Activated CD4-positive, alpha-beta T cell treated with anti-CD3 and anti-CD28 coated beads for 36 hours (primary cell): ENCODE data around the gene HEXIM1. TPM values are rescaled to one million over a fixed set of nuclear protein-coding genes. Genes with fewer than 3 reads are reported as not detected.

Source experiments
- ATAC-seq: fragments of 200-7000 bp; cut with Tn5 transposase; one replicate; pipeline ENCODE4 v1.10.0; 2021; ENCODE audit warnings: mild to moderate bottlenecking, moderate library complexity
- CTCF ChIA-PET: fragments of 350-600 bp; sonication (Branson Sonifier 250); formaldehyde crosslinking; loops from one replicate; lab custom pipeline; 2021; ENCODE audit warnings: antibody characterized with exemption; lab: Charles Lee
- POLR2A ChIA-PET: fragments of 350-600 bp; sonication (Branson Sonifier 250); formaldehyde crosslinking; loops from one replicate; lab custom pipeline; 2021; ENCODE audit warnings: antibody characterized with exemption, inconsistent platforms; lab: Charles Lee
- DNase-seq: peaks from one replicate; pipeline ENCODE4 v3.0.0-alpha.2; 2020
- H3K27ac Mint-ChIP-seq: one replicate; pipeline ENCODE4 v1.8.0; 2021; ENCODE audit warnings: mixed read lengths
- H3K27me3 Mint-ChIP-seq: one replicate; pipeline ENCODE4 v1.8.0; 2021; ENCODE audit warnings: mixed read lengths
- H3K36me3 Mint-ChIP-seq: one replicate; pipeline ENCODE4 v1.8.0; 2021; ENCODE audit warnings: low read depth, mixed read lengths
- H3K4me1 Mint-ChIP-seq: one replicate; pipeline ENCODE4 v1.8.0; 2021; ENCODE audit warnings: mixed read lengths
- H3K4me3 Mint-ChIP-seq: one replicate; pipeline ENCODE4 v1.8.0; 2021; ENCODE audit warnings: mild to moderate bottlenecking, moderate library complexity, mixed read lengths
- H3K9me3 Mint-ChIP-seq: one replicate; pipeline ENCODE4 v1.8.0; 2021; ENCODE audit warnings: low read depth, mixed read lengths
- intact Hi-C, 2 experiments: fragments of 100-400 bp; cut with DNase I in 1 of 2; cut with micrococcal nuclease in 1 of 2; formaldehyde crosslinking; loops; one replicate each; pipeline versions ENCODE4 v1.14.2 to v1.15.1; 2022 to 2024; cut with DNase I, micrococcal nuclease
- total RNA-seq, 2 experiments: library from RNA; stranded (reverse); gene quantifications; one replicate each; pipeline ENCODE4 v1.2.3, GENCODE V29; 2021

HEXIM1 gene
- total RNA-seq, 2 experiments from 2014 or later = 27.1 to 27.3 TPM

DNA sequence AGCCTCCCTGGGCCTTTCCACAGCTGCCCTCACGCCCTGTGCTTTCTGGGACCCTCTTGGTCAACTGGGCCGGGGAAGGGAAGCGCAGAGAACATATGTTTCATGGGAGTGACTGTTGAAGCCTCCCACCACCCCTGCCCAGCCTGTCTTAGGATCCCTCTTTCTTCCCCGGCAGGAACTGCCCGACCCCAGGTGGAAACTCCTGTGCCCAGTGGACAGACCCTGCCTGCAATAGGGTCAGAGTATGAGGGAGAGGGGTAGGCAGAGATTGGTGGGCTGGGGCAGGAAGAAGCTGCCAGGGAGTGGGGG is 23.9 kb downstream of the HEXIM1 start:
- Mint-ChIP-seq H3K36me3 (no peaks in the 10 kb centered on the region), H3K27ac (peak overlapping the region; percentile 85), H3K9me3 (no peaks in the 10 kb centered on the region), H3K4me3 (no peak overlapping the region), H3K27me3 (no peaks in the 10 kb centered on the region), H3K4me1 (peaks cover 23% of the 10 kb centered on the region)
- ATAC-seq (no peak), DNase-seq (no peak)
- POLR2A ChIA-PET = interaction anchor here (1.3 to 3.3 kb wide), 2 partner anchors 23 to 37 kb away, joined by 5 to 33 read pairs; partner anchors contain the start of genes ACBD4 and HEXIM1
- CTCF ChIA-PET = interaction anchor here (0.7 to 4.2 kb wide), 8 partner anchors 9 to 37 kb away, joined by 3 to 41 read pairs (median 10); partner anchors contain the start of genes ACBD4, HEXIM1 and HEXIM2
- intact Hi-C loops = loop anchor here (1.0 to 2.0 kb wide), 4 partner anchors 11 to 25 kb away; partner anchors contain the start of genes HEXIM1 (in 2 of the 2) and HEXIM2 (in 2 of the 2)

DNA sequence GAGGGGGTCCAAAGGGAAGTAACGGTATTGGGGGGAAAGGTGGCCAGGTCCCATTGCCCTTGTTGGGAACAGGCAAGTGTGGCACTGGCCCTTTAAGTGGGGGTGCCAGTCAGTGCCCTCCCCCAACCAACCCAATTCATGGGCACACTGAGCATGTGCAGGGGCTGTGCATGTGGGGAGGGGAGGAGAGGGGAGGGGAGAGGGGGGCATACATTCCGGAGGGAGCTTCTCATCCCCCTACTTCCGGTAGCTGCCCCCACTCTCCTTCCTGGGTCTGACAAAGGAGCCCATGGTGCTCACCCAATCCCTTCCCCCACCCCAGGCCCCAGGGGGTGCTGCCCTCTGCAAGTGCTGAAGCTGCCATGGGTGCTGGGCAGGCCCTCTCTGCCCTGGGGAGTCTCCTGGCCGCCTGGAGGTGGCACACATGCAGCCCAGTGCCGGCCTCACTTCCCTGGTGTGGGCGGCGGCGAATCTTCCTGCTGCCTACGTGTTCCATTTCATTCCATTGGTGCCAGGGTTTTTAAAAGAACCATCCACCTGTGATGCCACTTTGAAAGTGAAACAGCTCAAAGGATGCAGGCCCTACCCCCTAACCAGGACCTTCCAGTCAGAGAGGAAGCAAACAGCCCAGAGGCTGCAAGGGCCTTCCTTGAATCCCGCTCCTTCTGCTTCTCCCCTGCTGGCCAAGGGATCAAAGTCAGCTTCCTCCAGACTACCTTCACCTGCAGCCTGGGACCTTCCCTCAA is 24.4 kb downstream of the HEXIM1 start:
- ATAC-seq (peak; percentile 88), DNase-seq (peak; percentile 81)
- POLR2A ChIA-PET = interaction anchor here (0.8 to 3.3 kb wide), 4 partner anchors 11 to 37 kb away, joined by 3 to 33 read pairs (median 7); partner anchors contain the start of genes ACBD4, HEXIM1 and HEXIM2
- intact Hi-C loops = loop anchor here (1.0 to 2.0 kb wide), 4 partner anchors 11 to 24 kb away; partner anchors contain the start of genes HEXIM1 (in 2 of the 2) and HEXIM2 (in 2 of the 2)
- H3K9me3 Mint-ChIP-seq = no peaks in the 10 kb centered on the region
- CTCF ChIA-PET = interaction anchor here (0.6 to 4.2 kb wide), 12 partner anchors 9 to 50 kb away, joined by 3 to 41 read pairs (median 5); partner anchors contain the start of genes ACBD4, HEXIM1 and HEXIM2
- H3K4me1 Mint-ChIP-seq = peaks cover 23% of the 10 kb centered on the region
- H3K27me3 Mint-ChIP-seq = no peaks in the 10 kb centered on the region
- H3K36me3 Mint-ChIP-seq = no peaks in the 10 kb centered on the region
- peak overlapping the region; percentile 69 for H3K4me3 Mint-ChIP-seq
- H3K27ac Mint-ChIP-seq = peak overlapping the region; percentile 85

DNA sequence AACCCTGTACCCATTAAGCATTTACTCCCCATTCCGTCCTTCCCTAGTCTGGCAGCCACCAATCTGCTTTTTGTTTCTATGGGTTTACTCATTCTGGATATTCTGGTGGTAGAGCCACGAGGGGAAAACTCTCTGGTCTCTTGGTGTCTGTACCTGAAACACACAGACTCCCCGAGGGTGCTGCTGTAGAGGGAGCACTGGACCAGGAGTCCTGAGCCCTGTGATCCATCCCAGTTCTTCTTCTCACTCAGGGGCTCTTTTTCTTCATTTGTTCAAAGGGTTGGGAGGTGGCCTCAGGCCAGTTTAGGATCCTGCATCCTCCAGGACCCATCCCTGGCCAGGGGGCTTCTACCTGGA is 27.5 kb downstream of the HEXIM1 start:
- no peaks in the 10 kb centered on the region for H3K27me3 Mint-ChIP-seq
- H3K4me3 Mint-ChIP-seq = no peak overlapping the region
- ChIA-PET CTCF (interaction anchor here (1.2 kb wide), 1 partner anchor 40 kb away, joined by 5 read pairs; the partner anchor contains the start of gene ACBD4), POLR2A (no interaction called here)
- ATAC-seq = no peak
- H3K36me3 Mint-ChIP-seq = no peaks in the 10 kb centered on the region
- H3K9me3 Mint-ChIP-seq = no peaks in the 10 kb centered on the region
- DNase-seq = no peak
- H3K4me1 Mint-ChIP-seq = peaks cover 22% of the 10 kb centered on the region
- intact Hi-C loops = no loop called here
- H3K27ac Mint-ChIP-seq = no peak overlapping the region

DNA sequence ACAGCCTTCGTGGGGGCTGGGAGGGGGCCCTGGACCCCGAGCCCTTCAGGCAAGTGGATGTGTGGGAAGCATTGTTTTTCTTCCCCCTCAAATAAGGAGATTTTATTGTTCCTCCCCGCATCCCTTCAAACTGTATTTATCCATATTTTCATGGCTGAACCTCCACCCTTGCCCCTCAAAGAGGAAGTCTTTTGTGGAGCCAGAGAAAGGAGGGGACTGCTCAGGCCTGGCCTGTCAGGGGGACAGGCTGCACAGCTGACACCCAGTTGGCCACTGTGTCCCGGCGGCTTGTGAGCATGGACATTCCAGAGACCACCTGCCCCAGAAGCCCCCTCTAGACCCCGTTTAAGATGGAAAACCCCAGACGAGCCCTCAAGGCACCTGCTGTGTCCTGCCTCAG is 29.3 kb downstream of the HEXIM1 start:
- ChIA-PET CTCF (interaction anchor here (1.1 to 2.8 kb wide), 3 partner anchors 20 to 25 kb away, joined by 3 to 9 read pairs (median 4); no protein-coding TSS in a partner anchor), POLR2A (no interaction called here)
- intact Hi-C loops = no loop called here
- no peaks in the 10 kb centered on the region for H3K36me3 Mint-ChIP-seq
- DNase-seq = no peak
- H3K9me3 Mint-ChIP-seq = no peaks in the 10 kb centered on the region
- H3K4me1 Mint-ChIP-seq = peaks cover 6% of the 10 kb centered on the region
- no peak overlapping the region for H3K27ac Mint-ChIP-seq
- H3K4me3 Mint-ChIP-seq = no peak overlapping the region
- H3K27me3 Mint-ChIP-seq = no peaks in the 10 kb centered on the region
- ATAC-seq = no peak

DNA sequence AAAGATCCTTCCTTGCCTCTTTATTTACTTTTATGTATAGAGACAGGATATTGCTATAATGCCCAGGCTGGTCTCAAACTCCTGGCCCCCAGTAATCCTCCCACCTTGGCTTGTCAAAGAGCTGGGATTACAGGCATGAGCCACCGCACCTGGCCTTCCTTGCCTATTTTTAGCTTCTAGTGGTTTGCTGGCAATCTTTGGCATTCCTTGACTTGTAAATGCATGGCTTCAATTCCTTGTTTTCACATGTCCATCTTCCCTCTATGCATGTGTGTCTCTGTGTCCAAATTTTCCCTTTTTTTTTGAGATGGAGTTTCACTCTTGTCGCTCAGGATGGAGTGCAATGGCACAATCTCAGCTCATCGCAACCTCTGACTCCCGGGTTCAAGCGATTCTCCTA is 35.9 kb downstream of the HEXIM1 start:
- H3K27ac Mint-ChIP-seq = no peak overlapping the region
- intact Hi-C loops = no loop called here
- no peaks in the 10 kb centered on the region for H3K9me3 Mint-ChIP-seq
- ATAC-seq (no peak), DNase-seq (no peak)
- no peaks in the 10 kb centered on the region for H3K4me1 Mint-ChIP-seq
- CTCF ChIA-PET = interaction anchor here (0.7 to 1.8 kb wide), 4 partner anchors 14 to 493 kb away, joined by 3 to 7 read pairs (median 4); partner anchors contain the start of gene ACBD4
- POLR2A ChIA-PET = no interaction called here
- no peak overlapping the region for H3K4me3 Mint-ChIP-seq
- no peaks in the 10 kb centered on the region for H3K36me3 Mint-ChIP-seq
- H3K27me3 Mint-ChIP-seq = no peaks in the 10 kb centered on the region

DNA sequence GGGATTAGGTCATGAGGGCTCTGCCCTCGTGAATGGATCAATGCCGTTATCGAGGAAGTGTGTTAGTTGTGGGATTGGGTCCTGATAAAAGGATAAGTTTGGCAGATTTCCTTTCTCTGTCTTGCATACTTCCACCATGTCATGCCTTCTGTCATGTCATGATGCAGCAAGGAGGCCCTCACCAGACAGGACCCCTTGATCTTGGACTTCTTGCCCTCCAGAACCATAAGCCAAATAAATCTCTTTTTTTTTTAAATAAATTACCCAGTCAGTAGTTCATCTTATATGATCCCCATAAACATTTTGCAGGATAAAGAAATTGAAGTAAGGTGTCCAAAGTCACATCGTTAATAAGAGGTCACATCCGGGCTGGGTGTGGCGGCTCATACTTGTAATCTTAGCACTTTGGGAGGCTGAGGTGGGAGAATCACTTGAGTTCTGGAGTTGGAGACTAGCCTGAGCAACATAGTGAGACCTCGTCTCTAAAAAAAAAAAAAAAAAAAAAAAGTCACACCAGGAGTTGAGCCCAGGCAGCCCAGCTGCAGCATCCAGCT is 38.6 kb downstream of the HEXIM1 start:
- intact Hi-C loops = no loop called here
- Mint-ChIP-seq H3K36me3 (no peaks in the 10 kb centered on the region), H3K4me1 (no peaks in the 10 kb centered on the region), H3K4me3 (no peak overlapping the region), H3K27ac (no peak overlapping the region), H3K27me3 (no peaks in the 10 kb centered on the region), H3K9me3 (no peaks in the 10 kb centered on the region)
- no peak for ATAC-seq
- no peak for DNase-seq
- CTCF ChIA-PET = no interaction called here
- POLR2A ChIA-PET = no interaction called here

DNA sequence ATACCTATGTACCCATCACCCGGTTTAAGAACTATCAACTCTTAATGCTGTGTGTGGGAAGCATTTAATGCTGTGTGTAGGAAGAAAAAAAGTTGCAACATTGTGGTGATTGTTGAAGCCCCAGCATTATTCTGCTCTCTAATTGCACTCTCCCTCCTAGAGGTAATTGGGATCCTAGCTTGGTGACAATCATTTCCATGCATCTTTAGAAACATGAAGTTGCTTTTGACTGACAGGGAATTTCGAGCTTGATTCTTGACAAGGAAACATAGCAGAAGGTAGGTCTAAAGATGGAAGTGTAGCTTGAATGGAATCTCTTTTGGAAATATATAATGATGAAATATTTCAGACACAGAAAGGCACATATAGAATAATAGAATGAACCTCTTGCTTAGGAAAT is 40.7 kb downstream of the HEXIM1 start:
- Mint-ChIP-seq H3K4me3 (no peak overlapping the region), H3K27me3 (no peaks in the 10 kb centered on the region), H3K9me3 (no peaks in the 10 kb centered on the region), H3K27ac (no peak overlapping the region), H3K4me1 (no peaks in the 10 kb centered on the region), H3K36me3 (no peaks in the 10 kb centered on the region)
- POLR2A ChIA-PET = interaction anchor here (1.4 kb wide), 1 partner anchor 40 kb away, joined by 4 read pairs; no protein-coding TSS in a partner anchor
- no peak for DNase-seq
- no peak for ATAC-seq
- intact Hi-C loops = no loop called here
- CTCF ChIA-PET = interaction anchor here (0.6 to 2.6 kb wide), 4 partner anchors 9 to 128 kb away, joined by 3 to 12 read pairs (median 5); partner anchors contain the start of genes ACBD4 and MAP3K14

DNA sequence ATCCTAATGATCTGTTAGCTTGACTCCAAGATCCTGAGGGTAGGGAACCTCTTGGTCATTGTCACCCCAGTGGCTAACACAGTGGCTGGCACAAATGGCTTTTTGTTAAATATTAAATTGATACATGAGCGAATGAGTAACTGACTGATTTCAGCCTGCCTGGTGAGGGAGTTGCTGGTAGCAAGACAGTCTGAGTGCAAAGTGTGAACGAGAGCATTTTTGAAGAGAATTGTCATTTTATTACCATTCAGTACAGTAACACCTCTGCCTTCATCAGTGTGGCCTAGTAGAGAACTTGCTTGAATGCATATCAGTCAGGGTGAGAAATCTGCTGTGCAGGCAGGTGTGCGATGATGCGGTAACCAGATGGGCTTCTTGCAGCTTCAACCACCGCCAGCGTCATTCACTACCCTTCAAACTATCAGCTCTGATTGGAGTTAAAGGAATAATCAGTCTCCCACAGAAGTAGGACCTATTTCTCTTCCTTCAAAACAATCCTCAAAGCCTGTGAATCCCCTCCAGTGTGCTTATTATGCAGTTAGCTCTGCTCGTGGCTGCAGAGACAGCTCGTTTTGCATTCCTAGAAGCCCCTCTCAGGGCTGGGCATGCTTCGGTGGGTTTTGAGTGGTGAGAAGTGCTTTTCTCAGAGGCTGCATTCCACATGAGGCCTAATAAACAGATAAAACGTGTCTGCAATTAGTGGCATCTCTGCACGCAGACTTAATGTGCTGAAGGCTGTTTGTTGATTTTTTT is 42.4 kb downstream of the HEXIM1 start:
- Mint-ChIP-seq H3K27ac (no peak overlapping the region), H3K27me3 (no peaks in the 10 kb centered on the region), H3K4me1 (no peaks in the 10 kb centered on the region), H3K4me3 (no peak overlapping the region), H3K36me3 (no peaks in the 10 kb centered on the region), H3K9me3 (peaks cover 2% of the 10 kb centered on the region)
- ATAC-seq (no peak), DNase-seq (no peak)
- intact Hi-C loops = loop anchor here in 1 of 2 experiments (10.0 kb wide), 2 partner anchors 266 to 416 kb away; no protein-coding TSS in a partner anchor
- POLR2A ChIA-PET = interaction anchor here (0.5 to 0.6 kb wide), 2 partner anchors 49 to 434 kb away, joined by 3 to 6 read pairs; no protein-coding TSS in a partner anchor
- CTCF ChIA-PET = interaction anchor here (0.6 to 1.9 kb wide), 4 partner anchors 18 to 100 kb away, joined by 3 to 7 read pairs (median 4); partner anchors contain the start of gene ACBD4

DNA sequence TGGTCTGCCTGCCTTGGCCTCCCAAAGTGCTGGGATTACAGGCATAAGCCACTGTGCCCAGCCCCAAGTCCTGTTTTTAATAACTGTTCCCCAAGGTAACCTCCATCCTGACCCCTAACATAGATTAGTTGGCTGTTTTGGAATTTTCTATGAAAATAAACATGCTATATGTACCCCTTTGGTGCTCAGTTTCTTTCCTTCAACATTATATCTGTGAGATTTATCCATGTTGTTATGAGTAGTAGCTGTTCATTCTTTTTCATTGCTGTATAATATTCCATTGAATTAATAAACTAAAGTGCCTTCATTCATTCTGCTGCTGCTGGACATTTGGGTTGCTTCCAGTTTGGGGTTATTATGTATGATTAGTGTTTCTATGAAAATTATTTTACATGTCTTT is 47.1 kb downstream of the HEXIM1 start:
- POLR2A ChIA-PET = interaction anchor here (0.6 to 1.0 kb wide), 2 partner anchors 11 to 1053 kb away, joined by 3 to 5 read pairs; no protein-coding TSS in a partner anchor
- H3K4me1 Mint-ChIP-seq = peaks cover 2% of the 10 kb centered on the region
- no peaks in the 10 kb centered on the region for H3K27me3 Mint-ChIP-seq
- CTCF ChIA-PET = interaction anchor here (0.6 to 10.7 kb wide), 3 partner anchors 43 to 61 kb away, joined by 4 to 201 read pairs (median 6); partner anchors contain the start of genes ACBD4 and PLCD3
- ATAC-seq (no peak), DNase-seq (no peak)
- no peak overlapping the region for H3K27ac Mint-ChIP-seq
- H3K4me3 Mint-ChIP-seq = no peak overlapping the region
- no peaks in the 10 kb centered on the region for H3K36me3 Mint-ChIP-seq
- peaks cover 2% of the 10 kb centered on the region for H3K9me3 Mint-ChIP-seq
- intact Hi-C loops = loop anchor here (5.0 to 10.0 kb wide), 3 partner anchors 33 to 421 kb away; partner anchors contain the start of gene HEXIM2 (in 1 of the 2)

DNA sequence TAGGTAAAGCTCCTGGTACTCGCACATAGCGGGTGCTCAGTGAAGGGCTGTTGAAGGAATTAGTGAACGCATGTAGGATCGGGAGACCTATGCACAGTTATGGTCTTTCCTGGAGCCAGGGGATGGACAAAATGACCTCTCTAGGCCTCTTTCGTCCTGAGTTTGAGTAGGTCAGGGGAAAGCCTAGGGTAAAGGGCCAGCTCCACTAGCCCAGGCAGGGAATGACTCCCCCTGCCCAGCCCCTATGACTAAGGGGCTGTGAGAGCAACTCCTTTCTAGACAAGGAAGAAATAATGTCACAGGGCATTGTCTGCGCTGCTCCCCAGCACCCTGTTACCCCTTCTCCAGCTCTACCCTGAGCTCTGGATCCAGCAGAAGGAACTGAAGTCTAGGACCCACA is 48.8 kb downstream of the HEXIM1 start:
- no peaks in the 10 kb centered on the region for H3K36me3 Mint-ChIP-seq

More for the DNA sequence above, 48.8 kb downstream of the HEXIM1 start:
- intact Hi-C loops = loop anchor here (1.0 to 10.0 kb wide), 6 partner anchors 24 to 422 kb away; partner anchors contain the start of genes ACBD4 (in 2 of the 2) and HEXIM2 (in 1 of the 2)
- Mint-ChIP-seq H3K4me1 (peaks cover 2% of the 10 kb centered on the region), H3K9me3 (peaks cover 2% of the 10 kb centered on the region), H3K27ac (no peak overlapping the region), H3K27me3 (no peaks in the 10 kb centered on the region), H3K4me3 (no peak overlapping the region)
- ATAC-seq (no peak), DNase-seq (no peak)
- POLR2A ChIA-PET = interaction anchor here (1.3 kb wide), 3 partner anchors 45 to 62 kb away, joined by 8 to 25 read pairs (median 9); partner anchors contain the start of genes ACBD4 and HEXIM1
- CTCF ChIA-PET = interaction anchor here (0.6 to 10.7 kb wide), 37 partner anchors 9 to 193 kb away, joined by 3 to 201 read pairs (median 5); partner anchors contain the start of genes ACBD4, HEXIM1, HEXIM2 and PLCD3
